NCI-H2196 treated with DMSO at 0.1 percent for 48 hours (cell line): ENCODE measurements around the gene MBD3L2.
A peak's percentile ranks its signal among the peaks of the same experiment; 100 is the strongest.
"Not testable (repeated sequence)": the region's sequence is repeated elsewhere in the genome, so short reads cannot be mapped to it uniquely, and the experiment has no call there.

Experiments
- DNase-seq: peaks from one replicate; lab custom pipeline; 2025; ENCODE audit not compliant: unreplicated experiment; lab: John Stamatoyannopoulos, UW

The MBD3L2 gene

GRCh38 chr19:7049021-7049420, at the start of gene MBD3L2:
Gene MBD3L2 (plus strand): TSS chr19:7049321. CDS start chr19:7049374, 53 bp downstream.
- not testable (repeated sequence) for DNase-seq

- DNase-seq, result no peak
Observed at GRCh38 chr19:6999933-7000332, 49.2 kb upstream of the MBD3L2 start.

- no peak for DNase-seq
Observed at GRCh38 chr19:7000333-7000732, 48.8 kb upstream of the MBD3L2 start.

GRCh38 chr19:7000816-7001215, 48.3 kb upstream of the MBD3L2 start:
- DNase-seq, result no peak

- DNase-seq, result peak; percentile 12
Observed at GRCh38 chr19:7004313-7004931, 44.7 kb upstream of the MBD3L2 start.

- no peak for DNase-seq
Observed at GRCh38 chr19:7006135-7006704, 42.9 kb upstream of the MBD3L2 start.

- no peak for DNase-seq
Observed at GRCh38 chr19:7007859-7008258, 41.3 kb upstream of the MBD3L2 start.

GRCh38 chr19:7010722-7011593, 38.2 kb upstream of the MBD3L2 start:
- no peak for DNase-seq

GRCh38 chr19:7013678-7014077, 35.4 kb upstream of the MBD3L2 start:
- no peak for DNase-seq

- no peak for DNase-seq
Observed at GRCh38 chr19:7018828-7019227, 30.3 kb upstream of the MBD3L2 start.

GRCh38 chr19:7021331-7021730, 27.8 kb upstream of the MBD3L2 start, which contains the start of gene MBD3L2B:
Gene MBD3L2B (minus strand): TSS chr19:7021431. CDS start chr19:7021397, 34 bp downstream.
- DNase-seq, result not testable (repeated sequence)

- DNase-seq, result not testable (repeated sequence)
Observed at GRCh38 chr19:7028790-7029189, 20.3 kb upstream of the MBD3L2 start.

- DNase-seq, result not testable (repeated sequence)
Observed at GRCh38 chr19:7030278-7030677, 18.8 kb upstream of the MBD3L2 start, which contains the start of gene MBD3L5. Gene MBD3L5 (plus strand): TSS chr19:7030578. CDS start chr19:7030612, 34 bp downstream.

GRCh38 chr19:7040079-7040478, 9.0 kb upstream of the MBD3L2 start, which contains the start of gene MBD3L4:
Gene MBD3L4 (minus strand): TSS chr19:7040179. CDS start chr19:7040144, 35 bp downstream.
- not testable (repeated sequence) for DNase-seq

GRCh38 chr19:7041563-7041962, 7.6 kb upstream of the MBD3L2 start:
- not testable (repeated sequence) for DNase-seq

- DNase-seq, result not testable (repeated sequence)
Observed at GRCh38 chr19:7051421-7051820, 2.3 kb downstream of the MBD3L2 start.

GRCh38 chr19:7052896-7053295, 3.8 kb downstream of the MBD3L2 start:
- DNase-seq, result not testable (repeated sequence)

GRCh38 chr19:7054635-7055368, 5.7 kb downstream of the MBD3L2 start:
- not testable (repeated sequence) for DNase-seq

- not testable (repeated sequence) for DNase-seq
Observed at GRCh38 chr19:7055679-7056078, 6.6 kb downstream of the MBD3L2 start.

GRCh38 chr19:7056371-7056770, 7.2 kb downstream of the MBD3L2 start:
- not testable (repeated sequence) for DNase-seq

- DNase-seq, result not testable (repeated sequence)
Observed at GRCh38 chr19:7058576-7058975, 9.5 kb downstream of the MBD3L2 start, which contains the start of gene MBD3L3. Gene MBD3L3 (minus strand): TSS chr19:7058676. CDS start chr19:7058605, 71 bp downstream.
